BJ (cell line): ENCODE measurements around the gene PATJ. TPM values are rescaled to one million over a fixed set of nuclear protein-coding genes. Genes with fewer than 3 reads are reported as not detected.

Experiments
- CTCF ChIA-PET: fragments of 350-600 bp; formaldehyde crosslinking; extraction: SDS; loops from one replicate; lab custom pipeline; 2021; ENCODE audit warnings: antibody characterized with exemption, inconsistent platforms; lab: Yijun Ruan, JAX
- POLR2A ChIA-PET: fragments of 300-600 bp; sonication (Branson Sonifier 250); formaldehyde crosslinking; extraction: SDS; loops from one replicate; lab custom pipeline; 2021; ENCODE audit warnings: antibody characterized with exemption; lab: Charles Lee
- DNase-seq: peaks from one replicate; pipeline ENCODE4 v3.0.0-alpha.2; 2011; ENCODE audit warnings: low read depth
- H3K27me3 ChIP-seq: 2 replicates; pipeline ENCODE4 v1.6.0; 2011; ENCODE audit warnings: low read length; ENCODE audit not compliant: control insufficient read depth, insufficient read depth
- H3K36me3 ChIP-seq: 2 replicates; pipeline ENCODE4 v1.5.1; 2011; ENCODE audit warnings: low read length; ENCODE audit not compliant: control insufficient read depth, insufficient read depth
- H3K4me3 ChIP-seq: 2 replicates; pipeline ENCODE4 v1.5.1; 2011; ENCODE audit warnings: low read depth, mild to moderate bottlenecking, control low read depth, low read length
- CTCF ChIP-seq: IDR thresholded peaks from 2 replicates; pipeline ENCODE4 v1.5.1; 2011; ENCODE audit warnings: low read depth, mild to moderate bottlenecking, control low read depth, inconsistent platforms, low read length, moderate library complexity; ENCODE audit not compliant: insufficient read depth
- polyA plus RNA-seq: library from polyadenylated mRNA; depleted of rRNA; stranded (reverse); fragments of >200 nt; gene quantifications from 2 replicates; pipeline ENCODE4 v1.2.3, GENCODE V29; 2011

The PATJ gene
- polyA plus RNA-seq, 1 experiment = 3.0 TPM

GRCh38 chr1:61770131-61770530 lies 27.9 kb downstream of the PATJ start:
- Histone ChIP-seq H3K36me3 (no peaks in the 10 kb centered on the region), H3K4me3 (no peak overlapping the region), H3K27me3 (no peaks in the 10 kb centered on the region)
- ChIA-PET POLR2A (no interaction called here), CTCF (interaction anchor here (1.0 kb wide), 1 partner anchor 11 kb away, joined by 3 read pairs; no protein-coding TSS in a partner anchor)
- TF ChIP-seq CTCF = no peak
- no peak for DNase-seq

GRCh38 chr1:61776091-61776490 lies 33.8 kb downstream of the PATJ start:
- Histone ChIP-seq H3K4me3 (no peak overlapping the region), H3K36me3 (no peaks in the 10 kb centered on the region), H3K27me3 (no peaks in the 10 kb centered on the region)
- ChIA-PET POLR2A (no interaction called here), CTCF (no interaction called here)
- TF ChIP-seq CTCF = no peak
- no peak for DNase-seq

GRCh38 chr1:61779231-61779630 lies 37.0 kb downstream of the PATJ start:
- TF ChIP-seq CTCF = no peak
- DNase-seq = no peak
- Histone ChIP-seq H3K4me3 (no peak overlapping the region), H3K36me3 (no peaks in the 10 kb centered on the region), H3K27me3 (no peaks in the 10 kb centered on the region)
- ChIA-PET CTCF (no interaction called here), POLR2A (no interaction called here)

- POLR2A ChIA-PET = interaction anchor here (0.5 kb wide), 1 partner anchor 14 kb away, joined by 3 read pairs; no protein-coding TSS in a partner anchor
- TF ChIP-seq CTCF = no peak
- CTCF ChIA-PET = interaction anchor here (1.0 kb wide), 1 partner anchor 14 kb away, joined by 4 read pairs; no protein-coding TSS in a partner anchor
- DNase-seq = no peak
- Histone ChIP-seq H3K27me3 (no peaks in the 10 kb centered on the region), H3K4me3 (no peak overlapping the region), H3K36me3 (no peaks in the 10 kb centered on the region)
These were observed 38.9 kb downstream of the PATJ start for GRCh38 chr1:61781151-61781550.

- Histone ChIP-seq H3K4me3 (no peak overlapping the region), H3K27me3 (no peaks in the 10 kb centered on the region), H3K36me3 (no peaks in the 10 kb centered on the region; the same call in 1 of the 2 replicates)
- ChIA-PET CTCF (no interaction called here), POLR2A (interaction anchor here (0.5 kb wide), 1 partner anchor 103 kb away, joined by 4 read pairs; no protein-coding TSS in a partner anchor)
- DNase-seq = no peak
- no peak for TF ChIP-seq CTCF
These were observed 40.5 kb downstream of the PATJ start for GRCh38 chr1:61782771-61783170.
